ENCODE measurements around the gene MRPS7.

The MRPS7 gene

GRCh38 chr17:75237100-75238014 lies 24.3 kb upstream of the MRPS7 start:
- 96% methylated on average over 12 of the region's 12 CpGs for WGBS
- H3K9ac ChIP-seq (ENCODE audit: low read depth, low read length), result no peak overlapping the region
- no peaks in the 10 kb centered on the region for H3K27me3 ChIP-seq (ENCODE audit: insufficient read depth, low read length)
- H3K36me3 ChIP-seq (ENCODE audit: insufficient read depth, low read length), result peaks cover 82% of the 10 kb centered on the region
- H3K4me1 ChIP-seq (ENCODE audit: insufficient read depth, low read length), result no peaks in the 10 kb centered on the region
- no peak overlapping the region for H3K27ac ChIP-seq (ENCODE audit: low read depth, low read length)
- H3K9me3 ChIP-seq (ENCODE audit: insufficient read depth, low read depth, low read length), result no peaks in the 10 kb centered on the region
- no peak overlapping the region for H3K4me3 ChIP-seq (ENCODE audit: low read length)

- Histone ChIP-seq H3K9me3 (ENCODE audit: insufficient read depth, low read depth, low read length) (no peaks in the 10 kb centered on the region), H3K4me1 (ENCODE audit: insufficient read depth, low read length) (no peaks in the 10 kb centered on the region), H3K27ac (ENCODE audit: low read depth, low read length) (no peak overlapping the region), H3K9ac (ENCODE audit: low read depth, low read length) (no peak overlapping the region), H3K4me3 (ENCODE audit: low read length) (no peak overlapping the region), H3K27me3 (ENCODE audit: insufficient read depth, low read length) (no peaks in the 10 kb centered on the region), H3K36me3 (ENCODE audit: insufficient read depth, low read length) (peaks cover 82% of the 10 kb centered on the region)
- 92% methylated on average over 11 of the region's 11 CpGs for WGBS
Measured at GRCh38 chr17:75238020-75238580, 23.6 kb upstream of the MRPS7 start.

- Histone ChIP-seq H3K4me1 (ENCODE audit: insufficient read depth, low read length) (no peaks in the 10 kb centered on the region), H3K9me3 (ENCODE audit: insufficient read depth, low read depth, low read length) (no peaks in the 10 kb centered on the region), H3K4me3 (ENCODE audit: low read length) (no peak overlapping the region), H3K36me3 (ENCODE audit: insufficient read depth, low read length) (peaks cover 87% of the 10 kb centered on the region), H3K9ac (ENCODE audit: low read depth, low read length) (no peak overlapping the region), H3K27ac (ENCODE audit: low read depth, low read length) (no peak overlapping the region), H3K27me3 (ENCODE audit: insufficient read depth, low read length) (no peaks in the 10 kb centered on the region)
- 76% methylated on average over 13 of the region's 13 CpGs for WGBS
Measured at GRCh38 chr17:75238684-75239191, 22.9 kb upstream of the MRPS7 start.

GRCh38 chr17:75239214-75239613 lies 22.5 kb upstream of the MRPS7 start:
- no peaks in the 10 kb centered on the region for H3K9me3 ChIP-seq (ENCODE audit: insufficient read depth, low read depth, low read length)
- H3K27ac ChIP-seq (ENCODE audit: low read depth, low read length), result no peak overlapping the region
- no peak overlapping the region for H3K9ac ChIP-seq (ENCODE audit: low read depth, low read length)
- H3K36me3 ChIP-seq (ENCODE audit: insufficient read depth, low read length), result peaks cover 90% of the 10 kb centered on the region
- 90% methylated on average over 12 of the region's 12 CpGs for WGBS
- no peaks in the 10 kb centered on the region for H3K27me3 ChIP-seq (ENCODE audit: insufficient read depth, low read length)
- no peaks in the 10 kb centered on the region for H3K4me1 ChIP-seq (ENCODE audit: insufficient read depth, low read length)
- H3K4me3 ChIP-seq (ENCODE audit: low read length), result no peak overlapping the region

- H3K9me3 ChIP-seq (ENCODE audit: insufficient read depth, low read depth, low read length), result no peaks in the 10 kb centered on the region
- H3K27ac ChIP-seq (ENCODE audit: low read depth, low read length), result peak overlapping the region; percentile 37; the same call in 1 of the 2 replicates
- WGBS, result 95% methylated on average over 23 of the region's 23 CpGs
- no peaks in the 10 kb centered on the region for H3K4me1 ChIP-seq (ENCODE audit: insufficient read depth, low read length)
- no peak overlapping the region for H3K4me3 ChIP-seq (ENCODE audit: low read length)
- no peak overlapping the region for H3K9ac ChIP-seq (ENCODE audit: low read depth, low read length)
- no peaks in the 10 kb centered on the region for H3K27me3 ChIP-seq (ENCODE audit: insufficient read depth, low read length)
- peaks cover 90% of the 10 kb centered on the region for H3K36me3 ChIP-seq (ENCODE audit: insufficient read depth, low read length)
Measured at GRCh38 chr17:75239778-75240393, 21.8 kb upstream of the MRPS7 start.

GRCh38 chr17:75240394-75241142 lies 21.1 kb upstream of the MRPS7 start:
- Histone ChIP-seq H3K4me1 (ENCODE audit: insufficient read depth, low read length) (no peaks in the 10 kb centered on the region), H3K27ac (ENCODE audit: low read depth, low read length) (peak overlapping the region; percentile 37; the same call in 1 of the 2 replicates), H3K4me3 (ENCODE audit: low read length) (no peak overlapping the region), H3K9me3 (ENCODE audit: insufficient read depth, low read depth, low read length) (no peaks in the 10 kb centered on the region), H3K36me3 (ENCODE audit: insufficient read depth, low read length) (peaks cover 90% of the 10 kb centered on the region), H3K9ac (ENCODE audit: low read depth, low read length) (no peak overlapping the region), H3K27me3 (ENCODE audit: insufficient read depth, low read length) (no peaks in the 10 kb centered on the region)
- 73% methylated on average over 23 of the region's 23 CpGs for WGBS

GRCh38 chr17:75241143-75241430 lies 20.6 kb upstream of the MRPS7 start:
- Histone ChIP-seq H3K36me3 (ENCODE audit: insufficient read depth, low read length) (peaks cover 90% of the 10 kb centered on the region), H3K4me3 (ENCODE audit: low read length) (no peak overlapping the region), H3K27ac (ENCODE audit: low read depth, low read length) (no peak overlapping the region), H3K27me3 (ENCODE audit: insufficient read depth, low read length) (no peaks in the 10 kb centered on the region), H3K9me3 (ENCODE audit: insufficient read depth, low read depth, low read length) (no peaks in the 10 kb centered on the region), H3K9ac (ENCODE audit: low read depth, low read length) (no peak overlapping the region), H3K4me1 (ENCODE audit: insufficient read depth, low read length) (no peaks in the 10 kb centered on the region)
- WGBS, result 95% methylated on average over 7 of the region's 7 CpGs

- Histone ChIP-seq H3K9me3 (ENCODE audit: insufficient read depth, low read depth, low read length) (no peaks in the 10 kb centered on the region), H3K4me3 (ENCODE audit: low read length) (no peak overlapping the region), H3K9ac (ENCODE audit: low read depth, low read length) (no peak overlapping the region), H3K4me1 (ENCODE audit: insufficient read depth, low read length) (no peaks in the 10 kb centered on the region), H3K27ac (ENCODE audit: low read depth, low read length) (no peak overlapping the region), H3K36me3 (ENCODE audit: insufficient read depth, low read length) (peaks cover 90% of the 10 kb centered on the region), H3K27me3 (ENCODE audit: insufficient read depth, low read length) (no peaks in the 10 kb centered on the region)
- 96% methylated on average over 9 of the region's 9 CpGs for whole genome bisulfite sequencing
Measured at GRCh38 chr17:75241502-75241901, 20.2 kb upstream of the MRPS7 start.

GRCh38 chr17:75241996-75242460 lies 19.7 kb upstream of the MRPS7 start:
- 94% methylated on average over 15 of the region's 15 CpGs for WGBS
- H3K4me3 ChIP-seq (ENCODE audit: low read length), result no peak overlapping the region
- H3K27me3 ChIP-seq (ENCODE audit: insufficient read depth, low read length), result no peaks in the 10 kb centered on the region
- no peaks in the 10 kb centered on the region for H3K9me3 ChIP-seq (ENCODE audit: insufficient read depth, low read depth, low read length)
- no peak overlapping the region for H3K27ac ChIP-seq (ENCODE audit: low read depth, low read length)
- peaks cover 86% of the 10 kb centered on the region for H3K36me3 ChIP-seq (ENCODE audit: insufficient read depth, low read length)
- H3K9ac ChIP-seq (ENCODE audit: low read depth, low read length), result no peak overlapping the region
- no peaks in the 10 kb centered on the region for H3K4me1 ChIP-seq (ENCODE audit: insufficient read depth, low read length)

GRCh38 chr17:75242461-75243042 lies 19.1 kb upstream of the MRPS7 start:
- Histone ChIP-seq H3K4me1 (ENCODE audit: insufficient read depth, low read length) (no peaks in the 10 kb centered on the region), H3K4me3 (ENCODE audit: low read length) (no peak overlapping the region), H3K9me3 (ENCODE audit: insufficient read depth, low read depth, low read length) (no peaks in the 10 kb centered on the region), H3K27me3 (ENCODE audit: insufficient read depth, low read length) (no peaks in the 10 kb centered on the region), H3K36me3 (ENCODE audit: insufficient read depth, low read length) (peaks cover 80% of the 10 kb centered on the region), H3K27ac (ENCODE audit: low read depth, low read length) (no peak overlapping the region), H3K9ac (ENCODE audit: low read depth, low read length) (no peak overlapping the region)
- 97% methylated on average over 17 of the region's 17 CpGs for whole genome bisulfite sequencing

Measured in HUES64 (cell line).